Myocyte (in vitro differentiated cells): Measurements from ENCODE around the gene STAMBP. TPM values are rescaled to one million over a fixed set of nuclear protein-coding genes. Genes with fewer than 3 reads are reported as not detected.

ENCODE experiments used
- total RNA-seq: library from RNA; depleted of rRNA; stranded (reverse); fragments of >200 nt; gene quantifications from 2 replicates; pipeline ENCODE4 v1.2.3, GENCODE V29; 2014

STAMBP gene
- total RNA-seq, 1 donor from 2014 or later, result 1,045 TPM

Other genes with a start within 250 kb of the STAMBP start
- not detected in 2 replicates for gene NAT8, start 186.5 kb upstream of the STAMBP start, total RNA-seq
- gene TPRKB, start 91.6 kb upstream of the STAMBP start, total RNA-seq, result 30.3 and 35.3 TPM in 2 replicates
- gene DUSP11, start 48.9 kb upstream of the STAMBP start, total RNA-seq, result 21.4 and 33.2 TPM in 2 replicates
- not detected in 2 replicates for gene C2orf78, start 44.8 kb upstream of the STAMBP start, total RNA-seq
- gene ACTG2, start 64.0 kb downstream of the STAMBP start, total RNA-seq, result 1.2 TPM in 1 of 2 replicates, not detected in the other
- 38.8 and 44.6 TPM in 2 replicates for gene DGUOK, start 97.9 kb downstream of the STAMBP start, total RNA-seq
- gene TET3, start 155.9 kb downstream of the STAMBP start, total RNA-seq, result 5.2 and 6.4 TPM in 2 replicates